Panc1 (cell line): ENCODE data around the gene SLC7A4. TPM values are rescaled to one million over a fixed set of nuclear protein-coding genes. Genes with fewer than 3 reads are reported as not detected.

Experiments used
- ATAC-seq: fragments of 200-7000 bp; cut with Tn5 transposase; 2 replicates; pipeline ENCODE4 v1.9.1; 2020; ENCODE audit warnings: mild to moderate bottlenecking, moderate library complexity
- BruUV-seq: library from RNA; stranded (reverse); fragments of 400-500 nt; replicated peaks from 2 replicates; lab custom pipeline; 2021; lab: Mats Ljungman, UMichigan
- CTCF ChIA-PET: fragments of 300-600 bp; sonication (Branson Sonifier 250); formaldehyde crosslinking; loops from one replicate; lab custom pipeline; 2022; ENCODE audit warnings: antibody characterized with exemption; lab: Charles Lee
- POLR2A ChIA-PET: fragments of 300-600 bp; sonication (Branson Sonifier 250); formaldehyde crosslinking; loops from one replicate; lab custom pipeline; 2022; ENCODE audit warnings: antibody characterized with exemption; lab: Charles Lee
- DNase-seq: peaks from one replicate; pipeline ENCODE4 v3.0.0-alpha.2; 2010; ENCODE audit warnings: low read depth, low spot score
- H3K27ac ChIP-seq: 2 replicates; pipeline ENCODE4 v1.5.1; 2011; ENCODE audit warnings: mild to moderate bottlenecking, low read length, inconsistent platforms
- H3K27me3 ChIP-seq: fragments of 200-500 bp; sonication (Bioruptor generic); 2 replicates; pipeline ENCODE4 v1.6.0; 2014; ENCODE audit warnings: low read length, inconsistent platforms; ENCODE audit not compliant: control insufficient read depth, insufficient read depth
- H3K36me3 ChIP-seq: fragments of 200-500 bp; sonication (Bioruptor generic); 2 replicates; pipeline ENCODE4 v1.5.1; 2014; ENCODE audit warnings: inconsistent platforms, mild to moderate bottlenecking, low read length, moderate library complexity; ENCODE audit not compliant: control insufficient read depth, insufficient read depth
- H3K4me1 ChIP-seq: 2 replicates; pipeline ENCODE4 v1.5.1; 2011; ENCODE audit warnings: inconsistent platforms, mild to moderate bottlenecking, low read length, moderate library complexity; ENCODE audit not compliant: control insufficient read depth, insufficient read depth
- H3K4me3 ChIP-seq, 2 experiments: 2 replicates each; pipeline ENCODE4 v1.5.1; 2011 to 2012; ENCODE audit warnings: low read depth in 2 of 2, low read length in 2 of 2, mild to moderate bottlenecking in 2 of 2, inconsistent platforms in 1 of 2, moderate library complexity in 1 of 2
- H3K9me3 ChIP-seq: fragments of 200-500 bp; sonication (Bioruptor generic); 2 replicates; pipeline ENCODE4 v1.5.1; 2014; ENCODE audit warnings: low read depth, mild to moderate bottlenecking, inconsistent platforms, low read length, moderate library complexity; ENCODE audit not compliant: control insufficient read depth, insufficient read depth
- POLR2AphosphoS5 ChIP-seq: IDR thresholded peaks from 2 replicates; pipeline ENCODE4 v1.6.1; 2012; ENCODE audit warnings: mild to moderate bottlenecking, low read depth, low read length, moderate library complexity
- SIN3A ChIP-seq: IDR thresholded peaks from 2 replicates; pipeline ENCODE4 v1.6.1; 2012; ENCODE audit warnings: low read depth, mild to moderate bottlenecking, low read length, moderate library complexity, borderline replicate concordance; ENCODE audit not compliant: insufficient read depth
- TCF7L2 ChIP-seq: IDR thresholded peaks from 2 replicates; pipeline ENCODE4 v1.6.1; 2011; ENCODE audit warnings: mild to moderate bottlenecking, low read depth, low read length, inconsistent platforms
- in situ Hi-C: cut with HindIII; loops from 2 replicates; pipeline ENCODE4 v1.10.0; 2016; ENCODE audit warnings: low sequenced_read_pairs, low pct_unique_long_range_greater_than_20kb
- intact Hi-C: fragments of 100-400 bp; cut with micrococcal nuclease; formaldehyde crosslinking; loops from one replicate; pipeline ENCODE4 v1.10.0; 2022; ENCODE audit not compliant: unreplicated experiment
- total RNA-seq: library from RNA; stranded (reverse); gene quantifications from one replicate; pipeline ENCODE4 v1.2.1, GENCODE V29; 2021; ENCODE audit not compliant: unreplicated experiment
- TF ChIP-seq, protein P1 (sequence below): fragments of 450-650 bp; IDR thresholded peaks from 2 replicates; pipeline ENCODE4 v1.5.1; 2017; ENCODE audit warnings: mild to moderate bottlenecking
- TF ChIP-seq, protein P2 (sequence below), 2 experiments: IDR thresholded peaks; 2 replicates each; pipeline ENCODE4 v1.6.1; 2011 to 2012; ENCODE audit warnings: low read depth in 2 of 2, control low read depth in 1 of 2, low read length in 1 of 2, mild to moderate bottlenecking in 1 of 2, moderate library complexity in 1 of 2; ENCODE audit not compliant: insufficient read depth in 1 of 2

Gene SLC7A4
- total RNA-seq, 1 experiment from 2014 or later: not detected

DNA sequence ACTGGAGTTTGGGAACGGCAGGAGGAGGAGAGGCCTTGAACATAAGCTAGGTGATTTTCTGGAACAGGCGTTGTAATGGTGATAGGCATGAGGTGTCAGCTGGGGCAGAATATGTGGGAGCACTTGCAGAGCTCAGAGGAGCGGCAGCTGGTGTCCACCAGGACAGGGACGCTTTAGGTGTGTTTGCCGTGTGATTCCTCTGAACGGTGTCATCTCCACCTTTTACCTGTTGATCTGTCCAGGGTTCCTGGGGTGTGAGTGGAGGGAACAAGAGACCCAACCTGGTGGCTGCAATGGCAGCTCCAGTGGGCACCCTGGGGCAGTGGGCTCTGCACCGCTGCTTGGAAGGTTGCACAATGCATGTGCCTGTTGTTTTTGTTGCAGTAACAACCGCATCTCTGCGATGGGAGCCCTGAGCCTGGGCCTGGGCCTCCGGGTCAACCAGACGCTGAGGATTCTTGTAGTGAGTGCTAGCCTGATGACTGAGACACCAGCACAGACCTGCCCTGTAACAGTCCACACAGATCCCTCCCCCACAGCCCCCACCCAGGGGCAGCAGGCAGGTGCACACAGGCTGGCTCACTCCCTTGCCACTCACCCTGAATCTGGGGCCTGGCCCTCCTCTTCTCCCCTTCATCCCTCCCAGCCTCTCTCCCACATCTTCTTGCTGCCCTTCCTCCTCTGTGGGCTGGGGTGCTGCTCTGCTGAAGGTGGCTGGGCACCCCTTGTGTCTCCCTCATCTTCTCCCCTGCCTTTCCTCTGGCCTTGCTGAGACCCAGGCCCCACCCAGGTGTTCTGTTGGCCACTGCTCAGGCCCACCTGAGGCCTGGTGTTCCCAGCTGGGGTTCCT lies 22.6 kb upstream of the SLC7A4 start:
- no TSS peak for BruUV-seq
- DNase-seq (no peak), ATAC-seq (no peak; the same call in 1 of the 2 replicates)

DNA sequence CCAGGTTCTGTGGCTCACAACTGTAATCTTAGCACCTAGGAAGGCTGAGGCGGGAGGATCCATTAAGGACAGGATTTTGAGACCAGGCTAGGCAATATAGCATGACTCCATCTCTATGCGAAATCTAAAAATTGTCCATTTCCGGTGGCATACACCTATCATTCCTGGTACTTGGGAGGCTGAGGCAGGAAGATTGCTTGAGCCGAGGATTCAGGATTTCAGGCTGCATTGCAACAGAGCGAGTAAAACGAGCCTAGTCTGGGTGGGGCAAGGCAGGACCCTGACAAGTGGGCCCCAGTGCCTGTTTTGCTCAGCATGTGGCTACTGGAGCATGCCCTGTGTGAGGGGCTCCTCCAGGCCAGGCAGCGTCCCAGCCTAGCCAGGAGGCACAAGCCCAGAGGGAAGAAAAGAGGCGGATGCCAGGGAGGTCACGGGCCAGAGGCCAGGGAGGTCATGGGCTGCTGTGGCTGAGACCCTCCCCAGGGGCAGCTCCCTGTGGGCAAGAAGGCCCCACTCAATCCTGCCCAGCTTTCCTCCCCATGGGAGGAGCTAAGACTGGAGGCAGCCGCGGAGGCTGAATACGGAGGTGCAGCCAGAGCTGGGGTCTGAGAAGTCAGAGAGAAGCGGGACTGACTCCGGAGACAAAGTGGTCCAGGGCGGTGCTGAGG lies 21.8 kb upstream of the SLC7A4 start:
- ChIA-PET CTCF (no interaction called here), POLR2A (no interaction called here)
- TF ChIP-seq POLR2AphosphoS5 (no peak), SIN3A (no peak), TCF7L2 (no peak)
- TF ChIP-seq, protein P1, sequence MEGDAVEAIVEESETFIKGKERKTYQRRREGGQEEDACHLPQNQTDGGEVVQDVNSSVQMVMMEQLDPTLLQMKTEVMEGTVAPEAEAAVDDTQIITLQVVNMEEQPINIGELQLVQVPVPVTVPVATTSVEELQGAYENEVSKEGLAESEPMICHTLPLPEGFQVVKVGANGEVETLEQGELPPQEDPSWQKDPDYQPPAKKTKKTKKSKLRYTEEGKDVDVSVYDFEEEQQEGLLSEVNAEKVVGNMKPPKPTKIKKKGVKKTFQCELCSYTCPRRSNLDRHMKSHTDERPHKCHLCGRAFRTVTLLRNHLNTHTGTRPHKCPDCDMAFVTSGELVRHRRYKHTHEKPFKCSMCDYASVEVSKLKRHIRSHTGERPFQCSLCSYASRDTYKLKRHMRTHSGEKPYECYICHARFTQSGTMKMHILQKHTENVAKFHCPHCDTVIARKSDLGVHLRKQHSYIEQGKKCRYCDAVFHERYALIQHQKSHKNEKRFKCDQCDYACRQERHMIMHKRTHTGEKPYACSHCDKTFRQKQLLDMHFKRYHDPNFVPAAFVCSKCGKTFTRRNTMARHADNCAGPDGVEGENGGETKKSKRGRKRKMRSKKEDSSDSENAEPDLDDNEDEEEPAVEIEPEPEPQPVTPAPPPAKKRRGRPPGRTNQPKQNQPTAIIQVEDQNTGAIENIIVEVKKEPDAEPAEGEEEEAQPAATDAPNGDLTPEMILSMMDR: no peak
- TF ChIP-seq, protein P2, sequence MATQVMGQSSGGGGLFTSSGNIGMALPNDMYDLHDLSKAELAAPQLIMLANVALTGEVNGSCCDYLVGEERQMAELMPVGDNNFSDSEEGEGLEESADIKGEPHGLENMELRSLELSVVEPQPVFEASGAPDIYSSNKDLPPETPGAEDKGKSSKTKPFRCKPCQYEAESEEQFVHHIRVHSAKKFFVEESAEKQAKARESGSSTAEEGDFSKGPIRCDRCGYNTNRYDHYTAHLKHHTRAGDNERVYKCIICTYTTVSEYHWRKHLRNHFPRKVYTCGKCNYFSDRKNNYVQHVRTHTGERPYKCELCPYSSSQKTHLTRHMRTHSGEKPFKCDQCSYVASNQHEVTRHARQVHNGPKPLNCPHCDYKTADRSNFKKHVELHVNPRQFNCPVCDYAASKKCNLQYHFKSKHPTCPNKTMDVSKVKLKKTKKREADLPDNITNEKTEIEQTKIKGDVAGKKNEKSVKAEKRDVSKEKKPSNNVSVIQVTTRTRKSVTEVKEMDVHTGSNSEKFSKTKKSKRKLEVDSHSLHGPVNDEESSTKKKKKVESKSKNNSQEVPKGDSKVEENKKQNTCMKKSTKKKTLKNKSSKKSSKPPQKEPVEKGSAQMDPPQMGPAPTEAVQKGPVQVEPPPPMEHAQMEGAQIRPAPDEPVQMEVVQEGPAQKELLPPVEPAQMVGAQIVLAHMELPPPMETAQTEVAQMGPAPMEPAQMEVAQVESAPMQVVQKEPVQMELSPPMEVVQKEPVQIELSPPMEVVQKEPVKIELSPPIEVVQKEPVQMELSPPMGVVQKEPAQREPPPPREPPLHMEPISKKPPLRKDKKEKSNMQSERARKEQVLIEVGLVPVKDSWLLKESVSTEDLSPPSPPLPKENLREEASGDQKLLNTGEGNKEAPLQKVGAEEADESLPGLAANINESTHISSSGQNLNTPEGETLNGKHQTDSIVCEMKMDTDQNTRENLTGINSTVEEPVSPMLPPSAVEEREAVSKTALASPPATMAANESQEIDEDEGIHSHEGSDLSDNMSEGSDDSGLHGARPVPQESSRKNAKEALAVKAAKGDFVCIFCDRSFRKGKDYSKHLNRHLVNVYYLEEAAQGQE (IDR thresholded peaks at IDR 0.05; ENCODE audit: insufficient read depth in 1 of 2, low read depth in 2 of 2, low read length in 1 of 2): no peak
- intact Hi-C loops: no loop called here
- DNase-seq (no peak), ATAC-seq (no peak)
- H3K4me3 ChIP-seq: no peak overlapping the region
- H3K36me3 ChIP-seq: no peaks in the 10 kb centered on the region
- H3K4me1 ChIP-seq: no peaks in the 10 kb centered on the region
- in situ Hi-C loops: no loop called here
- no peak overlapping the region for H3K27ac ChIP-seq
- H3K27me3 ChIP-seq: no peaks in the 10 kb centered on the region
- no TSS peak for BruUV-seq
- H3K9me3 ChIP-seq: no peaks in the 10 kb centered on the region

More for the DNA sequence above, 22.6 kb upstream of the SLC7A4 start:
- Histone ChIP-seq H3K36me3 (no peaks in the 10 kb centered on the region), H3K27ac (no peak overlapping the region), H3K4me1 (no peaks in the 10 kb centered on the region), H3K4me3 (no peak overlapping the region), H3K9me3 (no peaks in the 10 kb centered on the region), H3K27me3 (no peaks in the 10 kb centered on the region)
- in situ Hi-C loops: no loop called here
- intact Hi-C loops: no loop called here
- CTCF ChIA-PET: no interaction called here
- POLR2A ChIA-PET: no interaction called here
- no peak for TF ChIP-seq SIN3A
- TF ChIP-seq, protein P2 (IDR thresholded peaks at IDR 0.05; ENCODE audit: insufficient read depth in 1 of 2, low read depth in 2 of 2, low read length in 1 of 2): no peak
- TF ChIP-seq POLR2AphosphoS5: no peak
- TF ChIP-seq, protein P1: no peak
- TF ChIP-seq TCF7L2: no peak
